GM19240 (cell line): ENCODE measurements around the gene AKAP8L.

Experiments
- DNase-seq: peaks from one replicate; pipeline ENCODE4 v3.0.0; 2011; ENCODE audit warnings: low spot score; ENCODE audit not compliant: insufficient read length

Gene AKAP8L

DNA sequence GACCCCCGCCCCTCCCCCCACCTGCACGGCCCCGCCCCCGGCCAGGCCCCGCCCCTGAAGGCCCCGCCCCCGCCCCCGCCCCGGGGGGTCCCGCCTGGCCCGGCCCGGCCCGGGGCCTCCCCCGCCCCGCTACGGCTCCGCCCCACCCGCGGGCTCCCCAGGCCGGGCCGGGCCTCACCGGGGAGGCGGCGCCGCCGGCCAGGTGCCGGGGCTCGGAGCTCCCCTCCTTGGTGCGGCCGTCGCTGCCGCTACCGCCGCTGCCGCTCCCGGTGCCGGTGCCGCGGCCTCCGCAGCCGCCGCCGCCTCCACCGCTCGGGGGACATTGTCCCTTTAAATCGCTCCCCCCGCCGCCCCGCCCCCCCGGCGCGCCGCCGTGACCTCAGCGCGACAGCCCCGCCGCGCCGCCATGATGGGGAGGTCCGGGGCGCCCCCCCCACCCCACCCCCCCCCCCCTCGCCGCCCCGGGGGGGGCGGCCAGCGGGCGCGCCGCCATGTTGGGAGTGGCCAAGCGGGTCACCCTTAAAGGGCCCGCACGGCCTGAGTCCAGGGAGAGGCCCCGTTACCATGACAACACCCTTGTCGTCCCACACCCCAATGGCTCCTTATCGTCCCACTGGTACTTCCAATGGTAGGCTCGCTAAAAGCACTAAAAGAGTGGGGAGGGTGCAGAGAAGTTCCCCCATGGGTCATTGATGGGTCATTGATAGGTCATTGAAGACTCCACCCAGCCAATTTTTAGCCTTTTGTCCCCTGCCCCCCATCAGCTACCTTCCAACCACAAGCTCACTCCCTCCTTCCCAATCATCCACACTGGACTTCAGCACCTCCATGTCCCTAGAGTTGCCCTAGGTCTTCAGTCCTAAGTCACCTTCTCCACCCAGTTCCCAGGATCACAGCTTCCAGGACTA is 31.1 kb upstream of the AKAP8L start, which contains the start of gene WIZ:
Gene WIZ, minus strand, starts transcription at position 337 of the 908 bp plus-strand sequence. CDS start 1,649 bp downstream, outside the sequence.
- peak; percentile 98 for DNase-seq

DNA sequence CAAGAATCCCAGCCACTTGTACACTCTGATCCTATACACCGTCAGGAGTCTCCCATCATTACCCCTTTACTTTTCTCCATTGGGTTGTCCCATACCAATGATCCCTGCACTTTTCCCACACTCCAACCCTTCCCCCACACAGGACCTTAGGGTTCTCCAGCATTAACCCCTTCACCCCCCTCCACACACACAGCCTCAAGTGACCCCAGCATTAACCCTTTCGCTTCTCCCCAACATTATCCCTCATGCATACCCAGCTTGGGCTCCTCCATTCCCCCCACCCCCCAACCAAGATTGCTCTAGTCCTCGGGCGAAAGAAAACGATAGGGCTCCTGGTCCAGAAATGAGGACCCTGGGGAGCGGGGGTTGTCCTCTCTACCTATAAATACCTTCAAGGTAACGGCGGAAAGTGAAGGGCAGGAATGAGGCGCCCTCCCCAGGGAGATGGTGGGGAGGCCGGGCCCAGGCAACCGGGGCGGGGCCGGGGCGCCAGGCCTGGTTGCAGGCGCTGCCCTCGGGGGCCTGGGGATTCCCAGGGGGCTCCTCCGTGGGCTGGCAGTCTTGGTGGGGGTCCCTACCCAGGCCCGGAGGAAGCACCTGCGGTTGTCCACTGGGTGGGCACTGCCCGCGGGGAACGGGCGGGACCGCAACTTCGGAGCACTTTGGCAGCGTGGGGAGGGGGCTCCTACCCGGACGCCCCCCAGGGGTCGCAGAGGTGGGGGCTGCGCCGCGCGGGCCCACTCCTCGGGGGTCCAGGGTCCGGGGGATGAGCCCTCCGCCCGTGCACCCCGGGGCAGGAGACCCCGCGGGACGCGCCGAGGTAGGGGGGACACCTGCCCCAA is 30.2 kb upstream of the AKAP8L start:
- DNase-seq: no peak

DNA sequence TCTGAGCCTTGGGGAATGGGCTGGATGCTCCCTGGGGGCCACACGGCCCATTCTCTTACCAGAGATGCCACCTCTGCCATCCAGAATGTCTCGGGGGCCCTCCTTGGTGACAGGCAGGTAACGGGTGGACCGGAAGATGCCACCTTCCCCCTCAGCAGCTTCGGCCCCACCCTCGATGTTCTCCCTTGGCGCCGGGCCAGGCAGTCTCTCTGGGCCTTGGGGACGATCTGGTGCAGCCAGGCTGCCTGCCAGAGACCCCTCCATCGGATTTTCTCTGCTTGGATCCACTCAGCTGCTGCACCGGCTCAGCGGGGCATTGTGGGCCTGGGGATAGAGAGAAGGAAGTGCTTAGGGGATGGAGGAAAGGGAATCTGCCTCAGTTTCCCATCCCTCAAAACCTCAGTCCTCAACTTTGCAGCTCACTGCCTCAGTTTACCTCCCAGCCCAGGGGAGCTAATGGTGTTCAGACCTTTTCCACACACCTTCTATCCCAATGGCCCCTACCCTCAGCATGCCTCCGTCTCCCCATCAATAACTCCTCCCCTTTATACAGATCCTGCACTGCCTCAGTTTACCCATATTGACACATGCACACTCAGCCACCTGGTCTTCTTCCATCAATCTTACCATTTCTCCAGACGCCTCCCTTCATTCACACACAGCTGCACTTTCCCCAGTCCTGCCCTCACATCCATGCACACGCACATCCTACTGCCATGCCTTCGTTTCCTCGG is 29.4 kb upstream of the AKAP8L start:
- no peak for DNase-seq

DNA sequence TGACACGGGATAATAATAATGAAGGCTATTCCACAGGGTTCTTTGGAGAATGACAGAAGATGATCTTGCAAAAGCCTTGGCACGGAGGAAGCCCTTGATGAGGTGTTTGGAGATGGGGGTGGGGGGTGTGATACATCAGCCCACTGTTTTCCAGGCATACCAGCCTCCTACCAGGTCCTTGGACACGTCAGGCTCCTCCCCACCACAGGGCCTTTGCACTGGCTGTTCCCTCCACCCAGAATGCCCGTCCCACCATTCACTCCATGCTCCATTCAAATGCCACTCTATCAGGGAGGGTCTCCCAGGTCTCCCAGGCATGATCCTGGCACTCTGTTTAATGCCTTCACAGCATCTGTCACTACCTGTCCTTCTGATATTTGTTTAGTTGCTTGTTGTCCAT is 28.3 kb upstream of the AKAP8L start:
- DNase-seq: no peak

DNA sequence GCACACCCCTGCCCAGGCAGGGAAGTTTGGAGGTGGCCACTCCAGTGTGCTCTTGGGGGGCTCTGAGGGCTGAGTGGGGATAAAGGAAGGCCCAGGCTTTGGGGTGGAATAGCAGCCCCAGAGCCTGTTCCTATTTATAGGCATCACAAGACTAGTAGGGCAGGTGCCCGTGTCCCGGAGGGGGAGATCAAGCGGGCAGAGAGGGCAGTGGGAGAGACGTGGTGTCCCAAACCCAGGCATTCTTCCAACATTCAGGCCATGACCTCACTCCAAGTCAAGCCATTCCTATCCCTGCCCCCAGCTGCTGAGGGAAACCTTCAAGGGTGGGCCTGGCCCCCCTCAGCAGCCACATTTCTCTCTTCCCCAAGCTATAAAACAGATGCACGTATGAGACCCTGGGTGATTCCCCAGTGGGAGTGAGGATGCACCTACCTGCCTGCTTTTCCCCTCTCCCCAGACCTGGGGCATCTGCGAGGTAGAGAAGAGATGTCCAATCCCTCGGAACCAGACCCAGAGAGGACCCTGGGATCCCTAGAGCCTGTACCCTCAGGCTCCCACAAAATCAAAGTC is 27.1 kb upstream of the AKAP8L start:
- no peak for DNase-seq

DNA sequence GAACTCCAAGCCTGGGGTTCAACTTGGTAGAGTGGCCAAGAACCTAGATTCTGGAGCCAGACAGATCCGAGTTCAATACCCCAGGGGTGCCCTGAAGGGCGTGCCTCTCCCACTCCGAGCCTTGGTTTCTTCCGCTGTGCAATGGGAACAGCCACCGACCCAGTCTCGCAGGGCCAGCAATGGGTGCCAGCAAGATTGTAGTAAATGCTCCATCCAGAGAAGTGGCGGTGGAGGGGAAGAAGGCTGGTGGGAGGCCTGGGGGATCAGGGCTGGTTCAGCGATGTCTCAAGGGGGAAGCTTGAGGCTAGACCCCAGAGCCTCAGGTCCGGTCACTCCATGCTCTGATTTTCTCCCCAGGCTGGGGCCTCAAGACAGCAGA is 26.4 kb upstream of the AKAP8L start:
- DNase-seq: no peak

DNA sequence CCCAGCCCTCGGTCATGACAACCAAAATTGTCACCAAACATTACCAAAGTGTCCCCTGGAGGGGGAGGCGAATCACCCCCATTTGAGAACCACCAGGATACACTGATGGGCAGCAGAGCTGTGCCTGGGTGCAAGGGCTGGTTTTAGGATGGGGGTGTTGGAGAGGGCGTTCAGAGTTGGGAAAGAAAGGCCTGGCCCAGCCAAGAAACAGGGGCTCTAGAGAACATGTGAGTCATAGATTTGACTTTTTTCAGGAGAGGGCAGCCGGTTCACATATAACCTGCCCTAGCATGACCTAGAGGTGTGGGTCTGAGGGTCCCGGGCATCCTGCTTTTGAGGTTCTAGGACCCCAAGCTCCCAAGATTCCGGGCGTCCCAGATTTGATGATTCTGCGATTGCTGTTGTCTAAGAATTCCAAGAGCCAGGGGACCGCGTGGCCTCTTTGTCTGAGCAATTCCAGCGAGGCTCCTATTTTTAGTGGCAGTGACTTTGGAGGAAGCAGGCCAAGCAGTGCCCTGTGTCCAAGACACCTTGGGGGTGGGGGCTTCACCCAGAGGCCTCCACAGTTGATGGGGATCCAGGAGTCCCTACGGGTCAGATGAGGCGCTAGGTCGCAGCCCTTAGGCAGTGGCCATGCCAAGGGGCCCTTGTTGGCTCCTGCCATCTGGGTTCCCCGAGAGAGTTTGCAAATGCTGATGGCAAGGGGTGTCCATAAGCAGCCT is 25.9 kb upstream of the AKAP8L start:
- DNase-seq: no peak

DNA sequence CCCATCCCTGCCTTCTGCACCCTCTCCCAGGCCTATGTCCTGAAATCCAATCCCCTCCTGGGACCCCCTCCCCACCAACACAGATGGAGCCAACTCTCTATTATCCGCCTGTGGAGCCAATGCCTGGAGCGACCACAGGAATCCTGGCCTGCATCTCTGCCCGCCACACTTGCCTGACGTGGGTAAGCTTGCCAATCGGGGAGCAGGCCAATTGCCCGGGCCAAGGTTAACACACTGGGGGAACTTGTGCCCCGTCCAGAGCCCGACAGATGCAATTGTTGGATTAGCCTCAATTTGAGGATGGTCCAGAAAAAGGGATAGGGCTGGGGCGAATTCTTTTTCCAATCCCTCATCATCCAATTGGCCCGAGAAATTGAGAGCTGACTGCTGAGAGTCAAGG is 25.1 kb upstream of the AKAP8L start:
- no peak for DNase-seq

DNA sequence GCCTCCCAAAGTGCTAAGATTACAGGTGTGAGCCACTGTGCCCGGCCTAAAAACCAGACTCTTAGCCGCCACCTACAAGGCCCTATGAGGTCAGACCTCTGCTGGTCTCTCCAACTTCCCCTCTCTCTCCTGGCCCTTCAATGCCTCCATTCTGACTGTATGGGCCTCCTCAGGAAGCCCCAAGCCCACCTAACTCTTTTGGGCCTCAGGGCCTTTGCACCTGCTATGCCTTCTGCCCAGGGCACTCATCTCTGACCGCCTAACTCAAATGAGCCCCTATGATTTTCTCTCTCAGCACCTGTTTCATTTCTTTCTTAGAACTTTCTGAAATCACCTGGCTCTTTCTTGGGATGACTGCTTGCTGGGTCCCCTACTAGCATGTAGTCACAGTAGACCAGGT is 24.5 kb upstream of the AKAP8L start:
- DNase-seq: no peak

DNA sequence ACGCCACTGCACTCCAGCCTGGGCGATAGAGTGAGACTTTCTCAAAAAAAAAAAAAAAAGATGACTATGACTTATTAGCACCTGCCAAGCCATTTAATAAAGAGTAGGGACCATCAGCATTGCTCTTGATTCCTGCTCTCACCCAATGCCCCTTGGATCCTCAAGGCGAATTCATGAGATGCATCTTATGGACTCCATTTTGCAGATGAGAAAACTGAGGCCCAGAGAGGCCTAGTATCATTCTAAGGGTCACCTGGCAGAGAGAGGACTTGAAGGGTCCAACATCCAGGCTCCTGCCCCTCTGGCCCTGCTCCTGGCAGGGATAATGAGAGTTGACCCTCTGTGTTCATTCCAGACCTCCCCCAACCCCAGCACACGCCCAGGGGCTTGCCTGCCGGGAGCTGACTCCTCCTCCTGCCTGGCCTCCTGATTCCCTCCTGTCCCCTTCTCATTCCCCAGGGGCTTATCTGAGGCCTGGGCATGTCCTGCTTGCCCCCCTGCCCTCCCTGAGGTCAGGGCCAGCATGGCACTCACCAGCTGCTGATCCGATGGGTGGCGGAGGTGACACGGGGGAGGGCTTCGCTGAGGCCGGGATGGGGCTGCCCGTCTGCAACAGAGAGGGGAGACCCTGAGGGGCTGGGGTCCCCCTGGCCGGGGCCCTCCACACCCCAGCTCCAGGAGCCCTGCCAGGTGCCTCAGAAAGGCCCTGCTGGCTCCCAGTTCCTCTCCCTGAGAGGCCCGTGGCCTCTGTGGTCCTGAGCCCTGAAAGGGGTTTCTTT is 23.5 kb upstream of the AKAP8L start:
- DNase-seq: no peak

DNA sequence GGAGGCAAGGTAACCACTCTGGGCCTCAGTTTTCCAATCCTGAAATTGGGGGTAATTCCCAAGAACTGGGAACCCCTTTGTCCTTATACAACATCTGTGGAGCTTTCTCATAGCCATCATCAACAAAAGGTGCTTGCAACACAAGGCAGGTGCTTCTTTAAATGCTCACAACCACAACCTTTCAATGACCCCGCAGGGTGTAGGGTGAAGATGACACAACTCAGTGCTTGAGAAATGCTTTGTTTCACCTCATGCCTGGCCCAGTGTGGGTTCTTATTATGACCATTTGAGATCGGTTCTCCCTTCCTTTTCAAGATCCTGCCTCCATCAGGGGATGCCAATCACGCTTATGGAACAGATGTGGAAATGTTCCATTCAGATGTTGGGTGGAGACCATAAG is 22.5 kb upstream of the AKAP8L start:
- no peak for DNase-seq

DNA sequence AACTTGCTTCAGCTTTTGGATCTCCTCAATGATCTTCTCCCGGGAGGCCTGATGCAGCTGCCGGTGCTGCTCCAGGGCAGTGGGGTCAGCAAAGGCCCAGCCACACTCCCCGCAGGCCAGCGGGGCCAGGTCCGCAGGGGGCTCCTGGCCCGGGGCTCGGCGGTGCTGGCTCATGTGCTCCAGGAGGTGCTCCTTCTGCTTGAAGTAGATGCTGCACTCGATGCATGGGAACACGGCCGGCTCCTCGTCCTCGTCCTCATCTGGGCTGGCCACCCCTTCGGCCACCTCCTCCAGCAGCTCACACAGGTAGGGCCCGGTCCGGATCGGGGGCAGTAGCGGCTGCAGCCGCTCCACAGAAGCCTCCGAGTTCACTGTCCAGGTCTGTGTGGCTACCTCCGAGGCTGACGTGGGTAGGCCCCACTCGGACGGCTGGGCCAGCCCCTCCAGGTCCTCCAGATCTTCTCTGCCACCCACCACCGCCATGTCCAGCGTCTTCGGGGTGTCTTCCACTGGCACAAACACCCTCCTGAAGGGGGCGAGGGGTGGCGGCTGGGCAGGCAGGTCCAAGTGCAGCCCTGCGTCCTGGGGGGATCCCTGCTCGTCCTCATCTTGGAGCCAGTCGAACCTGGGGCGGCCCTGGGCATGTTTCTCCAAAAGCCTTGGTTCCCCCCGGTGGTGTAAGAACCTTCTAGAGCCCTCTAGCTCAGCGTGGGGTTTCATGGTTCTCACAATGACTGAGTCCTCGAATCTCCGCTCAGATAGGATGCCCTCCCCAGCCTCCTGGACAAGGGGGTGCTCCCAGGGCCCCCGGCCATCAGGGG is 21.2 kb upstream of the AKAP8L start:
- no peak for DNase-seq

DNA sequence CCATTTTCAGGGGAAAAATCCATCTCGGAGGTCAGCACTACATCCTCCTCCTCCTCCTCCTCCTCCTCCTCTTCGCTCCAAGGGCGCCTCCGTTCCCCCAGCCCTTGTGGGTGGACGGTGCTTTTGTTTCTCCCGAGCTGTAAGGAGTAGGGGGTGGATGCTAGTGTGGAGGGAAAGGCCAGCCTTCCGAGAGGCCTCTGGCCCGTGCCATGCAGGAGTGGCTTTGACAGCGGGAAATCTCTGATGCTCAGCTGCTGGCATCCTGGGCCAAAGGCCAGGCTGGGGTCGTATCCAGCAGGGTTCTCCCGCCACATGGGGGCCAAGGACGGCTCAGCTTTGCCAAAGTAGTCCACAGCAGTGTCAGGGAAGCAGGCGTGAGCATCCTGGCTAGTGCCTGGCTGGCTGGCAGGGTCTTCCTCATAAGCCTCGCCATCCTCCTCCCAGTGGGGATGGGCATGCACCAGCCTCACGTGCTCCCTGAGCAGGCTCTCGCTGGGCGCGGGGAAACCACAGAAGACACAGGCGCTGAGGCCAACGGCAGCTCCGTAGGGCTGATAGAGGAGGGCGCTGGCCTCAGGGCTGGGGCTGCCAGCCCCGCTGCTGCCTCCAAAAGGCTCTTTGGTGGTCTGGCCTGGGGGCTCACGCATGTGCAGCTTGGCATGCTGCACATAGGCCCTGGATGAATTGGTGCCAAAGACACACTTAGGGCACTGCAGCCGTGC is 20.5 kb upstream of the AKAP8L start:
- no peak for DNase-seq

DNA sequence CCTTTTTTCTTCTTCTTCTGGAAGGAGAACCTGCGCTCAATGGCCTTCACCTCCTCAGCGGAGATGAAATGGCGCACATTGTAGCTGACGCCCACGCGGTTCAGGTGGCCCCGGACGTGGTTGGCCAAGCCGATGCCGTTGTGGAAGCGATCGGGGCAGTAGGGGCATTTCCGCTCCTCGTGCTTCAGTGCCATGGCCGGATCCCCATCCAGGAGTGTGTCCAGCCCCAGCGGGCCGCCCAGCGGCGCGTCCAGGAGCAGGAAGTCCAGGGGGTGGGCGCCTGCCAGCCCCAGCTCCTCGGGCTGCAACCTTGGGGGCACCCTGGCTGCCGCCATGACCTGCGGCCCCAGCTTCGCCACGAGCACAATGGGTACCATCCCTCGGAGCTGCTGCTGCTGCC is 19.8 kb upstream of the AKAP8L start:
- DNase-seq: no peak

DNA sequence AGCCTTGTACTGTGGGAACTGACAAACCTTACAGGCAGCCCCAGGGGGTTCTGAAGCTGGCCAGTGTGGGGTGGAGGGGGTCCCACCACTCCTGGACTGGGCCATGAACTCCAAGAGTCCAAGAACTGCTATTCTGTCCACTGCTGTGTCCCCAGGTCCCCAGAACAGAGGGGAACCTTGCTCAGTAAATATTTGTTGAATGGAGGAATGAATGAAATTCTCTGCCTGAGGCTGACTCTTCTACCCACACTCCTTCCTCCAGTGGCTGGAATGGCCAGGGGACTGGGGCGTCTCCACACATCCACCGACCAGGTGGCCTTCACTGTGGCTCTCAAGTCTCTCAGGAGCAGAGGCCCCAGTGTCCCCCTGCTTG is 19.3 kb upstream of the AKAP8L start:
- DNase-seq: no peak

DNA sequence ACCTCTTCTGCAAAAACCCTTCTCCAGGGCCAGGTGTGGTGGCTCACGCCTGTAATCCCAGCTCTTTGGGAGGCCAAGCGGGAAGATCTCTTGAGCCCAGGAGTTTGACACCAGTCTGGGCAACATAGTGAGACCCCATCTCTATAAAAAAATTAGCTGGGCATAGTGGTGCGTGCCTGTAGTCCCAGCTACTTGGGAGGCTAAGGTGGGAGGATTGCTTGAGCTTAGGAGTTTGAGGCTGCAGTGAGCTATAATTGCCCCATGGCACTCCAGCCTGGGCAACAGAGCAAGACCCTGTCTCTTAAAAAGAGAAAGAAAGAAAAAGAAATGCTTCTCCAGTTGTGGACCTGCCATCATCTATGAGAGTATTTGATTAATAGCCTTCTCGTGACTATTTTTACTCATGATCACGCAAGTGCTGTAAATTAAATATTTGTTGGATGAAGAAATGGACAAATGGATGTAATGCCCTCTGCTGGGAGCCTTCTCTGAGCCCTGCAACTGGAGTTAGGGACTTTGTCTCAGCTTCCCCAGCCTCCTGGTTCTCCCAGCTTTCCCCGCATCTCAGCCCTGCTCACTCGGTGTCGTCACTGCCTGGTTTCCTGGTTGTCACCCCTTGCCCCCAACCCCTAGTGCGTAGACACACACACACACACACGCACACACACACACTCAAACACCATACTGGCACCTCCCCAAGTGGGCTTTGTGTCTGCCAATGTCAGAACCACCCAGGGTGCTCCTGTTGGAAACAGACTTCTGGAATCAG is 18.8 kb upstream of the AKAP8L start:
- no peak for DNase-seq

DNA sequence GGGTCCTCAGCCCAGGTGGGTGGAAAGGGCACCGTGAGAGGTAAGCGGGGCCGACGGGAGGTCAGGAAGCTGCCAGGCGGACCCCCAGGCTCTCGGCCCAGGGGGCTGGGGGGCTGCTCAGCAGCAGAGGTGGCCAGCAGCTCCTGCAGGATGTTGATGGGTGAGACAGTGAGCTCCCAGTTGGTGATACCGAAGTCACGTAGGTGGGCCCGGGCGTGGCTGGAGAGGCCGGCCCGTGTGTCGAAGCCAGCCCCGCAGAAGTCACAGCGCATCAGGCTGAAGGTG is 18.0 kb upstream of the AKAP8L start:
- no peak for DNase-seq
